ENCODE results near the gene MSANTD3. TPM values are rescaled to one million over a fixed set of nuclear protein-coding genes. Genes with fewer than 3 reads are reported as not detected.

The MSANTD3 gene
- total and polyA plus RNA-seq, 12 donors = 10.5 to 37.9 (median 18.2) TPM

GRCh38 chr9:100499460-100499859 lies 72.5 kb downstream of the MSANTD3 start:
- Histone ChIP-seq H3K27ac (no peak overlapping the region), H3K36me3 (replicated peaks in 1 of 2) (no peaks in the 10 kb centered on the region), H3K4me1 (replicated peaks in 1 of 2) (no peaks in the 10 kb centered on the region), H3K9me3 (replicated peaks in 1 of 3) (no peaks in the 10 kb centered on the region), H3K27me3 (no peaks in the 10 kb centered on the region), H3K4me3 (no peak overlapping the region)
- WGBS, 4 donors = 81 to 87% (median 84%) methylated on average over 4 of the region's 4 CpGs
- TF ChIP-seq POLR2A (IDR thresholded peaks at IDR 0.05) (no peak), CTCF (IDR thresholded peaks at IDR 0.05) (no peak)
- DNase-seq = no peak
- intact Hi-C loops (cut with DNase I) = no loop called here

GRCh38 chr9:100499866-100500265 lies 72.9 kb downstream of the MSANTD3 start:
- Histone ChIP-seq H3K27me3 (no peaks in the 10 kb centered on the region), H3K9me3 (replicated peaks in 1 of 3) (no peaks in the 10 kb centered on the region), H3K36me3 (replicated peaks in 1 of 2) (no peaks in the 10 kb centered on the region), H3K4me1 (replicated peaks in 1 of 2) (no peaks in the 10 kb centered on the region), H3K4me3 (no peak overlapping the region), H3K27ac (no peak overlapping the region)
- WGBS, 4 donors = 84 to 98% (median 93%) methylated on average over 2 of the region's 2 CpGs
- no peak for TF ChIP-seq POLR2A (IDR thresholded peaks at IDR 0.05)
- no peak for TF ChIP-seq CTCF (IDR thresholded peaks at IDR 0.05)
- intact Hi-C loops (cut with DNase I) = loop anchor here in 1 of 2 donors (10.0 kb wide), 1 partner anchor 95 kb away; no protein-coding TSS in a partner anchor
- DNase-seq = no peak

Other genes with a start within 250 kb of the MSANTD3 start
- gene TEX10, start 74.2 kb upstream of the MSANTD3 start, total RNA-seq = 10 to 100 TPM in 6 of 9 donors, 1 to 10 TPM in 3; 5.9 to 25.1 (median 11.1) TPM
- gene TEX10, start 74.2 kb upstream of the MSANTD3 start, polyA plus RNA-seq = 10 to 100 TPM in 1 of 3 donors, 1 to 10 TPM in 2; 6.7 to 11.8 (median 9.6) TPM
- 1 to 10 TPM in 1 of 9 donors, under 1 TPM in 3, not detected in 5; 0.14 to 1.8 (median 0.24) TPM for gene TMEFF1, start 46.0 kb downstream of the MSANTD3 start, total RNA-seq
- gene TMEFF1, start 46.0 kb downstream of the MSANTD3 start, polyA plus RNA-seq = not detected
- gene CAVIN4, start 150.9 kb downstream of the MSANTD3 start, total RNA-seq = under 1 TPM in 6 of 9 donors, not detected in 3; 0.13 to 0.72 (median 0.33) TPM
- gene CAVIN4, start 150.9 kb downstream of the MSANTD3 start, polyA plus RNA-seq = under 1 TPM in 2 of 3 donors, not detected in 1; 0.07 to 0.22 TPM